ENCODE results near the gene SPTAN1.

Gene SPTAN1

GRCh38 chr9:128615571-128615970, 63.2 kb downstream of the SPTAN1 start:
- TF ChIP-seq Cebpa-rat (IDR thresholded peaks at IDR 0.05), result no peak
- no peaks in the 10 kb centered on the region for H3K27me3 ChIP-seq
- H3K4me2 ChIP-seq, result no peak overlapping the region
- H3K27ac ChIP-seq, result no peak overlapping the region
- H3K36me3 ChIP-seq, result peaks cover 100% of the 10 kb centered on the region
- H4K20me1 ChIP-seq, result 0 out of 2 replicates have a peak, but pooled peaks cover 5% of the 10 kb centered on the region
- no peaks in the 10 kb centered on the region for H3K9me3 ChIP-seq
- no peak overlapping the region for H3K9ac ChIP-seq
- H3K4me1 ChIP-seq, result no peaks in the 10 kb centered on the region
- H3K4me3 ChIP-seq, result no peak overlapping the region

DNA sequence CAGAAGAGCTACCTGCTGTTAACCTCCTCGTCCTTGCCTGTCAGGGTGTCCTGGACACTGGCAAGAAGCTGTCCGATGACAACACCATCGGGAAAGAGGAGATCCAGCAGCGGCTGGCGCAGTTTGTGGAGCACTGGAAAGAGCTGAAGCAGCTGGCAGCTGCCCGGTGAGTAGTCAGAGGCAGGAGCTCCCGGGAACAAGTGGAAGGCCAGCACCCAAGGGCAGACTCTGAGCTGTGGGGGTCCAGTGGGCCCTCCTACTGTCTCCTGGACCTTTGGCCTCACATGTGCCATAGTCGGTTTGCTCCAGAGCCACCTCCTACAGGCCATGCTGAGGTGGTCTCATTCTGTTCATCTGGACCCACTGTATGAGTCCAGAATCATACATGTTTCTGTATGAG, 65.6 kb downstream of the SPTAN1 start:
- no peaks in the 10 kb centered on the region for H3K27me3 ChIP-seq
- no peak overlapping the region for H3K4me3 ChIP-seq
- peaks cover 100% of the 10 kb centered on the region for H3K36me3 ChIP-seq
- no peaks in the 10 kb centered on the region for H3K9me3 ChIP-seq
- no peak for TF ChIP-seq Cebpa-rat (IDR thresholded peaks at IDR 0.05)
- H4K20me1 ChIP-seq, result 0 out of 2 replicates have a peak, but pooled peaks cover 5% of the 10 kb centered on the region
- H3K4me2 ChIP-seq, result no peak overlapping the region
- no peak overlapping the region for H3K9ac ChIP-seq
- H3K27ac ChIP-seq, result no peak overlapping the region
- no peaks in the 10 kb centered on the region for H3K4me1 ChIP-seq

DNA sequence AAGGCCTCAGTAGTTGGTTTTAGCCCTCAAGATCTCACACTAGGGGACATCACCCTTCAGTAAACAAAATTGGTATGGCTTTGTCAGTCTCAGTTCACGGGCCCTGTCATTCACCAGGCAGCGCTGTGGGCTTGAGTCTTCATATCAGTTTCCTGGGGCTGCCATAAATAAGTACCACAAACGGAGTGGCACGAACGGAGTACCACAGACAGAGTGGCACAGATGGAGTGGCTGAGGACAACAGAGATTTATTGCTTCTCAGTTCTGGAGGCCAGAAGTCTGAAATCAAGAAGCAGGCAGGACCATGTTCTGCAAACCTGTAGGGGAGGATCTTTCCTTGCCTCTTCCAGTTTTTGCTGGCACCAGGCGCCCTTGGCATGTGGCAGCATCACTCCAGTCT, 66.7 kb downstream of the SPTAN1 start:
- H3K9me3 ChIP-seq, result no peaks in the 10 kb centered on the region
- H3K4me3 ChIP-seq, result no peak overlapping the region
- no peaks in the 10 kb centered on the region for H3K4me1 ChIP-seq
- H3K36me3 ChIP-seq, result peaks cover 100% of the 10 kb centered on the region
- no peak overlapping the region for H3K9ac ChIP-seq
- no peak overlapping the region for H3K27ac ChIP-seq
- no peaks in the 10 kb centered on the region for H3K27me3 ChIP-seq
- no peak for TF ChIP-seq Cebpa-rat (IDR thresholded peaks at IDR 0.05)
- no peak overlapping the region for H3K4me2 ChIP-seq
- H4K20me1 ChIP-seq, result 0 out of 2 replicates have a peak, but pooled peaks cover 5% of the 10 kb centered on the region

DNA sequence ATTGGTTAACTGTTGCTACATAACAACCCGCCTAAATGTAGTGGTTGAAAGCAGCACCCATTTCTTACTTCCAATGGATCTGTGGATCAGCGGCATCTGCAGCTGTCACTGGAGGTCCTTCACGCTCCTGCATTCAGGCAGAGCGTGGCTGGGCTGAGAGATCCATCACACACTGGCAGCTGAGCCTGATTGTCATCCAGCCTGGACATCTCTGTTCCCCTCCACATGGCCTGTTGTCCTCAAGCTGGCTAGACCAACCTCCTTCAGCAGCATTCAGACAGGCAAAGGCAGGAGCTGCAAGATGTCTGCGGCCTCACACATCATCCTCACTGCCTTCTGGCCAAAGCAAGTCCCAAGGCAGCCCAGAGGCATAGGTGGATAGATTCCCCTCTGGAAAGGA, 67.4 kb downstream of the SPTAN1 start:
- Histone ChIP-seq H3K36me3 (peaks cover 100% of the 10 kb centered on the region), H3K27ac (no peak overlapping the region)

GRCh38 chr9:128621730-128622455, 69.5 kb downstream of the SPTAN1 start:
- H3K4me3 ChIP-seq, result no peak overlapping the region
- H3K36me3 ChIP-seq, result peaks cover 100% of the 10 kb centered on the region
- H3K4me2 ChIP-seq, result no peak overlapping the region
- no peaks in the 10 kb centered on the region for H3K4me1 ChIP-seq
- H3K9ac ChIP-seq, result no peak overlapping the region
- H3K27ac ChIP-seq, result no peak overlapping the region
- H4K20me1 ChIP-seq, result 0 out of 2 replicates have a peak, but pooled peaks cover 17% of the 10 kb centered on the region
- no peak for TF ChIP-seq Cebpa-rat (IDR thresholded peaks at IDR 0.05)
- H3K27me3 ChIP-seq, result no peaks in the 10 kb centered on the region
- H3K9me3 ChIP-seq, result no peaks in the 10 kb centered on the region

More for the DNA sequence above, 67.4 kb downstream of the SPTAN1 start:
- 0 out of 2 replicates have a peak, but pooled peaks cover 5% of the 10 kb centered on the region for H4K20me1 ChIP-seq
- H3K4me3 ChIP-seq, result no peak overlapping the region
- H3K4me1 ChIP-seq, result no peaks in the 10 kb centered on the region
- H3K4me2 ChIP-seq, result no peak overlapping the region
- H3K27me3 ChIP-seq, result no peaks in the 10 kb centered on the region
- H3K9me3 ChIP-seq, result no peaks in the 10 kb centered on the region
- no peak for TF ChIP-seq Cebpa-rat (IDR thresholded peaks at IDR 0.05)
- H3K9ac ChIP-seq, result no peak overlapping the region

DNA sequence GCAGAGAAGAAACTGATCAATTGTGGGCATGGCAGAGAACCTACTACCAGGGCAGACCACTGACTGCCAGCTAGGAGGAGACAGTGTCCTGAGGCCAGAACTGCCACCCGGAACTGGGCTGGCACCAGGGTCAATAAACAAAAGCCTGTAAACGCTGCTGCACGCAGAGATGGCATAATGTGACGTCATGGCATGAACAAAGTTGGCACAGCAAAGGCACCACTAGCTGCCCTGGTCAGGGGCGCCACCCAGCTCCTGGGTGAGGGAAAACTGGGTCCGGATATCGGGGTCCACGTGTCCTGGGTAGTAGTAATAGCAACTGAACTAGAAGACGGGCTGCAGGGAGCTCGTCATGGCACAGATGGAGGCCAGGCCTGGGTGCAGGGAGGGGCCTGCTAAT, 72.2 kb downstream of the SPTAN1 start:
- H3K4me1 ChIP-seq, result no peaks in the 10 kb centered on the region
- H4K20me1 ChIP-seq, result peaks cover 38% of the 10 kb centered on the region
- H3K27me3 ChIP-seq, result no peaks in the 10 kb centered on the region
- H3K36me3 ChIP-seq, result peaks cover 100% of the 10 kb centered on the region
- no peak overlapping the region for H3K4me3 ChIP-seq
- no peak overlapping the region for H3K27ac ChIP-seq
- H3K9me3 ChIP-seq, result no peaks in the 10 kb centered on the region
- TF ChIP-seq Cebpa-rat (IDR thresholded peaks at IDR 0.05), result no peak
- no peak overlapping the region for H3K4me2 ChIP-seq
- 0 out of 2 replicates have a peak overlapping the region, but pooled peaks have one; percentile 29 for H3K9ac ChIP-seq

DNA sequence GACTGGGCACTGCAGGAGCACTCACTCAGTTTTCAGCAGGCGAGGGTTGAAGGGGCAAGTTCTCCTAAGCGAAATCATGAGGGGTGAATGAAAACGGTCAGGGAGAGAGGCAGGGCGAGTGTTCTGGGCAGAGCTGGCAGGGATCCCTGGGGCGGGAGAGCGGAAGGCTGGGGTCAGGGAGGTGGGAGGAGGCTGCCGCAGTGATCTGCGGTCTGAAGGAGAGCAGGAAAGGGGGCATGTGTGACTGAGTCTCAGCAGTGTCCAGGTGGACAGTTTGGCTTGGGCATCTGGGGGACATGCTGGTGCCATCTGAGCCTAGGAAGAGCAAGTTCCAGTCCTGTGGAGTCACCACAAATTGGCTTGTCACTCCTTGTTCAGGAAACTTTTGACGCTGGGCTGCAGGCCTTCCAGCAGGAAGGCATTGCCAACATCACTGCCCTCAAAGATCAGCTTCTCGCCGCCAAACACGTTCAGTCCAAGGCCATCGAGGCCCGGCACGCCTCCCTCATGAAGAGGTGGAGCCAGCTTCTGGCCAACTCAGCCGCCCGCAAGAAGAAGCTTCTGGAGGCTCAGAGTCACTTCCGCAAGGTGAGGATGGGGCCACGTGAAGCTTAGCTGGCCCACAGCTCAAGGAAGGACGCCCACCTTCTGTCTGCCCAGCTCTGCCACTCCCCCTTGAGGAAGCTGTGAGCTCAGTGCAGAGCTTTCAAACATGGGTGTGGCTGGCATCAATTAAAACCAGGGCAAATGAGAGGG, 73.2 kb downstream of the SPTAN1 start:
- H3K4me2 ChIP-seq, result no peak overlapping the region
- H3K27ac ChIP-seq, result no peak overlapping the region
- H3K9me3 ChIP-seq, result no peaks in the 10 kb centered on the region
- peaks cover 46% of the 10 kb centered on the region for H4K20me1 ChIP-seq
- H3K36me3 ChIP-seq, result peaks cover 100% of the 10 kb centered on the region
- H3K4me3 ChIP-seq, result no peak overlapping the region
- no peaks in the 10 kb centered on the region for H3K4me1 ChIP-seq
- no peaks in the 10 kb centered on the region for H3K27me3 ChIP-seq
- H3K9ac ChIP-seq, result no peak overlapping the region
- TF ChIP-seq Cebpa-rat (IDR thresholded peaks at IDR 0.05), result no peak

- no peaks in the 10 kb centered on the region for H3K27me3 ChIP-seq
- H3K27ac ChIP-seq, result no peak overlapping the region
- H3K4me3 ChIP-seq, result no peak overlapping the region
- peaks cover 100% of the 10 kb centered on the region for H3K36me3 ChIP-seq
- TF ChIP-seq Cebpa-rat (IDR thresholded peaks at IDR 0.05), result no peak
- no peak overlapping the region for H3K9ac ChIP-seq
- H3K4me1 ChIP-seq, result no peaks in the 10 kb centered on the region
- peaks cover 46% of the 10 kb centered on the region for H4K20me1 ChIP-seq
- H3K9me3 ChIP-seq, result no peaks in the 10 kb centered on the region
- H3K4me2 ChIP-seq, result no peak overlapping the region
Observed at GRCh38 chr9:128626181-128626580, 73.8 kb downstream of the SPTAN1 start.

DNA sequence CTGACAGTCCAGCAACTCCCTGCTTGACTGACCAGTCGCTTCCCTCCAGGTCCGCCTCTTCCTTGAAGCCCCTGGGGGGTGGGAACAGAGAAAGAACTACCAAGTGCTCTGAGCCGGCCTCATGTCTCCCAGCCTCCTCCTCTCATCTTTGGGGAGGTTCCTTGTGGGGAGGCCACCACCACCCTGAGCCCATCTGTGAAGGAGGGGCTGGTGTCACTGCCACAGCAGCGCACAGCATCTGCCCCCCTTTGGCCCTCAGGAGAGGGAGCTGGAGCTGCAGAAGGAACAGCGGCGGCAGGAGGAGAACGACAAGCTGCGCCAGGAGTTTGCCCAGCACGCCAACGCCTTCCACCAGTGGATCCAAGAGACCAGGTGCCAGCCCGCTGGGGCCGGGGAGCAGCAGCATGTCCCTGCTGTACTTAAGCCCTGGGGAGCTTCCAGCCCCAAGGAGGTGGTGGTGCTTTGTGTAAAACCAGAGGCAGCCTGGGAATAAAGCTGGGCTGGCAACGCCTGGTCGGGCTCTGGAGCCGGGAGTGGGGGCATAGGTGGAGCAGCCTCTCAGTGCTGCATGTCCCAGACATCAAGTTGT, 74.8 kb downstream of the SPTAN1 start:
- Histone ChIP-seq H3K4me3 (no peak overlapping the region), H4K20me1 (peaks cover 55% of the 10 kb centered on the region), H3K27ac (no peak overlapping the region), H3K9me3 (no peaks in the 10 kb centered on the region), H3K36me3 (peaks cover 100% of the 10 kb centered on the region), H3K4me1 (no peaks in the 10 kb centered on the region), H3K4me2 (no peak overlapping the region), H3K27me3 (no peaks in the 10 kb centered on the region), H3K9ac (0 out of 2 replicates have a peak overlapping the region, but pooled peaks have one; percentile 15)
- TF ChIP-seq Cebpa-rat (IDR thresholded peaks at IDR 0.05), result no peak

DNA sequence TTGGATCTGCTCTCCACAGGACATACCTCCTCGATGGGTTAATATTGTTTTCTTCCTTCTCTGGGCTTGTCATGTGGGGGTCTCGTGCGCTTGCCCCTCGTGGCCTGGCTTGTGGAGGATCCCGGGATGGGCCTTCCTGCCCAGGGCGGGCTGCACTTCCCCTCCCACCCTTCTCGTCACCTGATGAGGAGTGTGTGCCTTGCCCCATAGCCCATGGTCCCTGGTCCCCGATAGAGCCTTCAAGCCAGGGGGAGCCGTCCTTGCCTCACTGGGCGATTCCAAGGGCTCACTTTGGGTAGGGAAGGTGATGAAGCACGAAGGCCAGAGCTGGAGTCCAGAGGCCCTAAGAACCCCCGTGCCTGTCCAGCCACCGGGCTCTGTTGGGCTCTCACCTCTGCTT, 75.5 kb downstream of the SPTAN1 start:
- no peak overlapping the region for H3K9ac ChIP-seq
- H3K27ac ChIP-seq, result no peak overlapping the region
- no peak for TF ChIP-seq Cebpa-rat (IDR thresholded peaks at IDR 0.05)

More for the DNA sequence above, 75.5 kb downstream of the SPTAN1 start:
- Histone ChIP-seq H3K36me3 (peaks cover 100% of the 10 kb centered on the region), H3K4me3 (no peak overlapping the region), H3K27me3 (no peaks in the 10 kb centered on the region), H3K4me1 (no peaks in the 10 kb centered on the region), H4K20me1 (peaks cover 62% of the 10 kb centered on the region), H3K9me3 (no peaks in the 10 kb centered on the region), H3K4me2 (no peak overlapping the region)
